K562 (cell line): ENCODE results near the gene KLHDC7B. TPM values are rescaled to one million over a fixed set of nuclear protein-coding genes. Genes with fewer than 3 reads are reported as not detected.

Source experiments
- BDP1 ChIP-seq: IDR thresholded peaks from 3 replicates; pipeline ENCODE4 v1.6.1; 2011; ENCODE audit not compliant: insufficient read length, insufficient read depth
- KAT7 ChIP-seq: sonication (generic); formaldehyde crosslinking; IDR thresholded peaks from 2 replicates; pipeline ENCODE4 v1.8.0; 2022; ENCODE audit warnings: missing genetic modification reagents, mild to moderate bottlenecking, borderline replicate concordance
- NEUROD1 ChIP-seq: fragments of 150-350 bp; IDR thresholded peaks from 2 replicates; pipeline ENCODE4 v1.6.1; 2014; ENCODE audit warnings: borderline replicate concordance, low read length, low read depth; ENCODE audit not compliant: partially characterized antibody
- NFRKB ChIP-seq: fragments of 450-650 bp; IDR thresholded peaks from 2 replicates; pipeline ENCODE4 v1.6.1; 2016; ENCODE audit warnings: low read depth
- NR2C1 ChIP-seq, 2 experiments: fragments of 450-650 bp; IDR thresholded peaks; 2 replicates each; pipeline ENCODE4 v1.6.1; 2017; ENCODE audit warnings: mild to moderate bottlenecking in 2 of 2, antibody characterized with exemption in 1 of 2, inconsistent platforms in 1 of 2, missing compliant biosample characterization in 1 of 2, missing genetic modification characterization in 1 of 2
- SP1 ChIP-seq: sonication (generic); formaldehyde crosslinking; IDR thresholded peaks from 2 replicates; pipeline ENCODE4 v1.8.1; 2022; ENCODE audit warnings: mild to moderate bottlenecking, missing genetic modification reagents
- XRCC4 ChIP-seq: IDR thresholded peaks from one replicate; pipeline ENCODE4 v1.6.1; 2011; ENCODE audit not compliant: insufficient read depth, insufficient read length; ENCODE audit errors: extremely low read depth
- YBX1 ChIP-seq: fragments of 450-650 bp; IDR thresholded peaks from 2 replicates; pipeline ENCODE4 v1.7.1; 2016; ENCODE audit warnings: mild to moderate bottlenecking
- ZFX ChIP-seq: sonication (generic); formaldehyde crosslinking; IDR thresholded peaks from 2 replicates; pipeline ENCODE4 v1.8.0; 2022; ENCODE audit warnings: mild to moderate bottlenecking, missing genetic modification reagents, moderate library complexity
- ZNF76 ChIP-seq: fragments of 250-450 bp; sonication (Bioruptor Pico); IDR thresholded peaks from 2 replicates; pipeline ENCODE4 v1.4.0; 2020; ENCODE audit warnings: mild to moderate bottlenecking, moderate library complexity, borderline replicate concordance
- polyA plus RNA-seq, 8 experiments: library from polyadenylated mRNA; depleted of rRNA in 4 of 8; stranded (reverse) in 5 of 8; unstranded in 3 of 8; fragments of >200 nt; fragmentation: Nextera tagmentation in 2 of 8; fragmentation: Illumina TruSeq in 1 of 8; extraction: Ambion mirVana in 2 of 8; extraction: Trizol in 1 of 8; gene quantifications; 2 replicates each; pipeline versions ENCODE4 v1.2.1 to v1.2.3, GENCODE V29; 2011 to 2014; ENCODE audit warnings: inconsistent platforms in 1 of 8, missing spikeins in 1 of 8
- total RNA-seq, 7 experiments: library from RNA; depleted of rRNA in 6 of 7; stranded (reverse); fragments of >200 nt in 6 of 7; fragmentation: Illumina TruSeq in 2 of 7; extraction: Trizol in 2 of 7; gene quantifications; 2 replicates each; pipeline versions ENCODE4 v1.2.1 to v1.2.3, GENCODE V29; 2011 to 2021; ENCODE audit warnings: low replicate concordance in 1 of 7
- TF ChIP-seq, protein P1 (sequence below): fragments of 250-450 bp; sonication (Bioruptor Pico); IDR thresholded peaks from 2 replicates; pipeline ENCODE4 v1.5.0; 2021
- TF ChIP-seq, protein P2 (sequence below): fragments of 250-450 bp; sonication (Bioruptor Pico); IDR thresholded peaks from 2 replicates; pipeline ENCODE4 v1.5.0; 2021; ENCODE audit warnings: mild to moderate bottlenecking, borderline replicate concordance
- TF ChIP-seq, protein P3 (sequence below): fragments of 250-450 bp; sonication (Bioruptor Pico); IDR thresholded peaks from 2 replicates; pipeline ENCODE4 v1.4.0; 2020
- TF ChIP-seq, protein P4 (sequence below), 2 experiments: IDR thresholded peaks; 2 replicates each; pipeline ENCODE4 v1.6.1; 2011; ENCODE audit warnings: borderline replicate concordance in 1 of 2, control low read depth in 1 of 2, low read depth in 1 of 2, low read length in 1 of 2, mild to moderate bottlenecking in 1 of 2, mixed read lengths in 1 of 2, moderate library complexity in 1 of 2; ENCODE audit not compliant: insufficient read depth in 1 of 2, insufficient read length in 1 of 2, poor library complexity in 1 of 2, severe bottlenecking in 1 of 2; ENCODE audit errors: extremely low read depth in 1 of 2
- TF ChIP-seq, protein P5 (sequence below): fragments of 200-800 bp; sonication (Bioruptor generic); IDR thresholded peaks from 2 replicates; pipeline ENCODE4 v1.6.1; 2017; ENCODE audit warnings: missing genetic modification characterization, missing compliant biosample characterization
- TF ChIP-seq, protein P6 (sequence below): fragments of 250-450 bp; sonication (Bioruptor Pico); IDR thresholded peaks from 2 replicates; pipeline ENCODE4 v1.9.0; 2021; ENCODE audit warnings: mild to moderate bottlenecking, inconsistent platforms

Gene KLHDC7B
- total and polyA plus RNA-seq, 9 of the 15 experiments (the other 6 are each of a cell fraction or from before 2014, with no cell fraction given) = 0.04 to 0.22 (median 0.05) TPM; not detected in 4

DNA sequence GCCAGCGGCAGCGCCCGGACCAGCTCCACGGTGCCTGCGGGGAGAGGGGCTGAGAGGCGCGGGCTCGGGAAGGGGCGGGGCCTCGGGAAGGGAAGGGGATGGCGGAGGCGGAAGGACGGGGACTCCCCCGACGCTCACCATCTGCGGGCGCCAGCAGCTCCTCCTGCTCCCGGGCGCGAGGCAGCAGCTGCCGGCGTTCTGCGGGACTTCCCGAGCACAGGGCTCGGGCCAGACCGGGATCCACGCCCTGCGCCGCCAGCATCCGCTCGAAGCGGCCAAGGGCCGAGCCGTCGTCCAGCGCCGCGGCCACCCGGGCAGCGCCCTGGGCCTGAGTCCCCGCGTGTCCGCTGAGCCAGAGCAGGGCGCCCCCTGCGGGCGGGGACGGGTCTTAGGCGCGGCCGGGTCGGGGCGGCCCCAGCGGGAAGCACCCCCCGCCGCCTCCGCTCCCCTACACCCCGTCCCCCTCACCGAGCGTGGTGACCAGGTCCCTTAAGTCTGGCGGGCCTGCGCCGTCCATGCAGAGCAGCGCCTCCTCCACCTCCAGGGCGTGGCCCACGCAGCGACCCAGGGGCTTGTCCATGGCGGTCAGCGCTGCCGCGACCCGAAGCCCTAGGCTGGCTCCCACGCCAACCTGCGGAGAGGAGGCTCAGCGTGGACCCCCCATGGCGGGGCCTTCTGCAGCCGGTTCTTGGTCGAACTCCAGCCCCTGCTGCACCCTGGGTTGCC is 19.4 kb upstream of the KLHDC7B start (continued):
- TF ChIP-seq, protein P1, sequence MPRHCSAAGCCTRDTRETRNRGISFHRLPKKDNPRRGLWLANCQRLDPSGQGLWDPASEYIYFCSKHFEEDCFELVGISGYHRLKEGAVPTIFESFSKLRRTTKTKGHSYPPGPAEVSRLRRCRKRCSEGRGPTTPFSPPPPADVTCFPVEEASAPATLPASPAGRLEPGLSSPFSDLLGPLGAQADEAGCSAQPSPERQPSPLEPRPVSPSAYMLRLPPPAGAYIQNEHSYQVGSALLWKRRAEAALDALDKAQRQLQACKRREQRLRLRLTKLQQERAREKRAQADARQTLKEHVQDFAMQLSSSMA (CRISPR knock-in tag) = 0 out of 2 replicates have a peak, but pooled peaks have one; percentile 43
- TF ChIP-seq ZNF76 (CRISPR knock-in tag) (peak; percentile 52; the same call in 1 of the 2 replicates), SP1 (CRISPR knock-in tag) (peak; percentile 50; the same call in 1 of the 2 replicates), NFRKB (peak; percentile 52; the same call in 1 of the 2 replicates), YBX1 (no peak), ZFX (CRISPR knock-in tag) (peak; percentile 77), XRCC4 (no peak), BDP1 (no peak), NR2C1 (IDR thresholded peaks at IDR 0.05) (no peak), NR2C1 (tag; IDR thresholded peaks at IDR 0.05) (peak; percentile 20; the same call in 1 of the 2 replicates), KAT7 (0 out of 2 replicates have a peak, but pooled peaks have one; percentile 63), NEUROD1 (peak; percentile 12)
- TF ChIP-seq, protein P2, sequence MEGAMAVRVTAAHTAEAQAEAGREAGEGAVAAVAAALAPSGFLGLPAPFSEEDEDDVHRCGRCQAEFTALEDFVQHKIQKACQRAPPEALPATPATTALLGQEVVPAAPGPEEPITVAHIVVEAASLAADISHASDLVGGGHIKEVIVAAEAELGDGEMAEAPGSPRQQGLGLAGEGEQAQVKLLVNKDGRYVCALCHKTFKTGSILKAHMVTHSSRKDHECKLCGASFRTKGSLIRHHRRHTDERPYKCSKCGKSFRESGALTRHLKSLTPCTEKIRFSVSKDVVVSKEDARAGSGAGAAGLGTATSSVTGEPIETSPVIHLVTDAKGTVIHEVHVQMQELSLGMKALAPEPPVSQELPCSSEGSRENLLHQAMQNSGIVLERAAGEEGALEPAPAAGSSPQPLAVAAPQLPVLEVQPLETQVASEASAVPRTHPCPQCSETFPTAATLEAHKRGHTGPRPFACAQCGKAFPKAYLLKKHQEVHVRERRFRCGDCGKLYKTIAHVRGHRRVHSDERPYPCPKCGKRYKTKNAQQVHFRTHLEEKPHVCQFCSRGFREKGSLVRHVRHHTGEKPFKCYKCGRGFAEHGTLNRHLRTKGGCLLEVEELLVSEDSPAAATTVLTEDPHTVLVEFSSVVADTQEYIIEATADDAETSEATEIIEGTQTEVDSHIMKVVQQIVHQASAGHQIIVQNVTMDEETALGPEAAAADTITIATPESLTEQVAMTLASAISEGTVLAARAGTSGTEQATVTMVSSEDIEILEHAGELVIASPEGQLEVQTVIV = 0 out of 2 replicates have a peak, but pooled peaks have one; percentile 39
- TF ChIP-seq, protein P3, sequence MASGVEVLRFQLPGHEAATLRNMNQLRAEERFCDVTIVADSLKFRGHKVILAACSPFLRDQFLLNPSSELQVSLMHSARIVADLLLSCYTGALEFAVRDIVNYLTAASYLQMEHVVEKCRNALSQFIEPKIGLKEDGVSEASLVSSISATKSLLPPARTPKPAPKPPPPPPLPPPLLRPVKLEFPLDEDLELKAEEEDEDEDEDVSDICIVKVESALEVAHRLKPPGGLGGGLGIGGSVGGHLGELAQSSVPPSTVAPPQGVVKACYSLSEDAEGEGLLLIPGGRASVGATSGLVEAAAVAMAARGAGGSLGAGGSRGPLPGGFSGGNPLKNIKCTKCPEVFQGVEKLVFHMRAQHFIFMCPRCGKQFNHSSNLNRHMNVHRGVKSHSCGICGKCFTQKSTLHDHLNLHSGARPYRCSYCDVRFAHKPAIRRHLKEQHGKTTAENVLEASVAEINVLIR (CRISPR knock-in tag) = 0 out of 2 replicates have a peak, but pooled peaks have one; percentile 8
- TF ChIP-seq, protein P4, sequence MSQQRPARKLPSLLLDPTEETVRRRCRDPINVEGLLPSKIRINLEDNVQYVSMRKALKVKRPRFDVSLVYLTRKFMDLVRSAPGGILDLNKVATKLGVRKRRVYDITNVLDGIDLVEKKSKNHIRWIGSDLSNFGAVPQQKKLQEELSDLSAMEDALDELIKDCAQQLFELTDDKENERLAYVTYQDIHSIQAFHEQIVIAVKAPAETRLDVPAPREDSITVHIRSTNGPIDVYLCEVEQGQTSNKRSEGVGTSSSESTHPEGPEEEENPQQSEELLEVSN (IDR thresholded peaks at IDR 0.05; ENCODE audit: borderline replicate concordance in 1 of 2, extremely low read depth in 1 of 2, insufficient read depth in 1 of 2, insufficient read length in 1 of 2, low read depth in 1 of 2, low read length in 1 of 2, poor library complexity in 1 of 2, severe bottlenecking in 1 of 2) = peak; percentile 70 to 79
- TF ChIP-seq, protein P5, sequence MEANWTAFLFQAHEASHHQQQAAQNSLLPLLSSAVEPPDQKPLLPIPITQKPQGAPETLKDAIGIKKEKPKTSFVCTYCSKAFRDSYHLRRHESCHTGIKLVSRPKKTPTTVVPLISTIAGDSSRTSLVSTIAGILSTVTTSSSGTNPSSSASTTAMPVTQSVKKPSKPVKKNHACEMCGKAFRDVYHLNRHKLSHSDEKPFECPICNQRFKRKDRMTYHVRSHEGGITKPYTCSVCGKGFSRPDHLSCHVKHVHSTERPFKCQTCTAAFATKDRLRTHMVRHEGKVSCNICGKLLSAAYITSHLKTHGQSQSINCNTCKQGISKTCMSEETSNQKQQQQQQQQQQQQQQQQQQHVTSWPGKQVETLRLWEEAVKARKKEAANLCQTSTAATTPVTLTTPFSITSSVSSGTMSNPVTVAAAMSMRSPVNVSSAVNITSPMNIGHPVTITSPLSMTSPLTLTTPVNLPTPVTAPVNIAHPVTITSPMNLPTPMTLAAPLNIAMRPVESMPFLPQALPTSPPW (CRISPR knock-in tag) = peak; percentile 69
- TF ChIP-seq, protein P6, sequence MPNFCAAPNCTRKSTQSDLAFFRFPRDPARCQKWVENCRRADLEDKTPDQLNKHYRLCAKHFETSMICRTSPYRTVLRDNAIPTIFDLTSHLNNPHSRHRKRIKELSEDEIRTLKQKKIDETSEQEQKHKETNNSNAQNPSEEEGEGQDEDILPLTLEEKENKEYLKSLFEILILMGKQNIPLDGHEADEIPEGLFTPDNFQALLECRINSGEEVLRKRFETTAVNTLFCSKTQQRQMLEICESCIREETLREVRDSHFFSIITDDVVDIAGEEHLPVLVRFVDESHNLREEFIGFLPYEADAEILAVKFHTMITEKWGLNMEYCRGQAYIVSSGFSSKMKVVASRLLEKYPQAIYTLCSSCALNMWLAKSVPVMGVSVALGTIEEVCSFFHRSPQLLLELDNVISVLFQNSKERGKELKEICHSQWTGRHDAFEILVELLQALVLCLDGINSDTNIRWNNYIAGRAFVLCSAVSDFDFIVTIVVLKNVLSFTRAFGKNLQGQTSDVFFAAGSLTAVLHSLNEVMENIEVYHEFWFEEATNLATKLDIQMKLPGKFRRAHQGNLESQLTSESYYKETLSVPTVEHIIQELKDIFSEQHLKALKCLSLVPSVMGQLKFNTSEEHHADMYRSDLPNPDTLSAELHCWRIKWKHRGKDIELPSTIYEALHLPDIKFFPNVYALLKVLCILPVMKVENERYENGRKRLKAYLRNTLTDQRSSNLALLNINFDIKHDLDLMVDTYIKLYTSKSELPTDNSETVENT = peak; percentile 48; the same call in 1 of the 2 replicates
